Endothelial cell of umbilical vein (primary cell): ENCODE measurements around the gene SMOC2. TPM values are rescaled to one million over a fixed set of nuclear protein-coding genes. Genes with fewer than 3 reads are reported as not detected.

Source experiments
- BruUV-seq: library from RNA; stranded (reverse); fragments of 400-500 nt; replicated peaks from 2 replicates; lab custom pipeline; 2021; lab: Mats Ljungman, UMichigan
- CTCF ChIA-PET: fragments of 300-600, 350-600 bp; sonication (Branson Sonifier 250); formaldehyde crosslinking; loops from one replicate; lab custom pipeline; 2021; ENCODE audit warnings: antibody characterized with exemption, inconsistent platforms; lab: Charles Lee
- POLR2A ChIA-PET: fragments of 300-600, 350-600 bp; sonication (Branson Sonifier 250); formaldehyde crosslinking; loops from one replicate; lab custom pipeline; 2021; ENCODE audit warnings: antibody characterized with exemption, inconsistent platforms; lab: Charles Lee
- DNase-seq: peaks from one replicate; pipeline ENCODE4 v3.0.0-alpha.2; 2011; ENCODE audit warnings: low read depth, low spot score
- FAIRE-seq: peaks from 2 replicates; lab custom pipeline; 2011; peaks lifted over from hg19 to GRCh38; lab: Jason Lieb, UNC
- H2AFZ ChIP-seq: 2 replicates; pipeline ENCODE4 v1.6.0; 2012; ENCODE audit warnings: low read depth, low read length, control low read depth, inconsistent platforms
- H3K27ac ChIP-seq: 2 replicates; pipeline ENCODE4 v1.5.1; 2011; ENCODE audit warnings: low read depth, mild to moderate bottlenecking, control low read depth, low read length, moderate library complexity; ENCODE audit not compliant: insufficient read depth
- H3K27me3 ChIP-seq, 2 experiments: 2 replicates each; pipeline versions ENCODE4 v1.6.0 to v1.6.1; 2011; ENCODE audit warnings: low read length in 2 of 2, mixed read lengths in 1 of 2; ENCODE audit not compliant: control insufficient read depth in 2 of 2, insufficient read depth in 2 of 2
- H3K36me3 ChIP-seq, 2 experiments: 2 replicates in 1 of 2; 3 replicates in 1 of 2; pipeline ENCODE4 v1.5.1; 2011; ENCODE audit warnings: low read length in 2 of 2, mild to moderate bottlenecking in 1 of 2, moderate library complexity in 1 of 2; ENCODE audit not compliant: control insufficient read depth in 2 of 2, insufficient read depth in 2 of 2; ENCODE audit errors: extremely low read depth in 1 of 2
- H3K4me1 ChIP-seq: 3 replicates; pipeline ENCODE4 v1.5.1; 2011; ENCODE audit warnings: mild to moderate bottlenecking, low read length; ENCODE audit not compliant: control insufficient read depth, insufficient read depth; ENCODE audit errors: extremely low read depth
- H3K4me2 ChIP-seq: 2 replicates; pipeline ENCODE4 v1.6.1; 2011; ENCODE audit warnings: low read length, control low read depth, mixed read lengths; ENCODE audit not compliant: insufficient read depth
- H3K4me3 ChIP-seq, 3 experiments: fragments of 200-600 bp in 1 of 3; sonication (generic), shearing (Covaris generic) in 1 of 3; replicated peaks in 1 of 3; 2 replicates each; pipeline ENCODE4 v1.5.1; 2011 to 2016; ENCODE audit warnings: control low read depth in 3 of 3, low read length in 3 of 3, mild to moderate bottlenecking in 2 of 3, inconsistent platforms in 1 of 3, low read depth in 1 of 3, moderate library complexity in 1 of 3; ENCODE audit not compliant: insufficient read depth in 1 of 3
- H3K79me2 ChIP-seq: 2 replicates; pipeline ENCODE4 v1.6.0; 2012; ENCODE audit warnings: low read length, inconsistent platforms; ENCODE audit not compliant: control insufficient read depth, insufficient read depth
- H3K9ac ChIP-seq: replicated peaks from 2 replicates; pipeline ENCODE3; 2011; ENCODE audit warnings: low read length, control low read depth; ENCODE audit not compliant: insufficient read depth; ENCODE audit errors: extremely low read depth
- H3K9me1 ChIP-seq: replicated peaks from 3 replicates; pipeline ENCODE4 v1.6.0; 2011; ENCODE audit warnings: mild to moderate bottlenecking, low read length; ENCODE audit not compliant: control insufficient read depth, insufficient read depth; ENCODE audit errors: extremely low read depth
- H3K9me3 ChIP-seq: replicated peaks from 2 replicates; pipeline ENCODE4 v1.5.1; 2012; ENCODE audit warnings: low read length, inconsistent platforms; ENCODE audit not compliant: control insufficient read depth, insufficient read depth
- H4K20me1 ChIP-seq: replicated peaks from 2 replicates; pipeline ENCODE3; 2011; ENCODE audit warnings: mild to moderate bottlenecking, low read length; ENCODE audit not compliant: control insufficient read depth, insufficient read depth; ENCODE audit errors: extremely low read depth
- CTCF ChIP-seq, 2 donors: IDR thresholded peaks; 1 replicate in 1 of 2; 2 replicates in 1 of 2; pipeline ENCODE4 v1.5.1; 2011; ENCODE audit warnings: low read length in 2 of 2, mild to moderate bottlenecking in 2 of 2, moderate library complexity in 2 of 2, control low read depth in 1 of 2, inconsistent platforms in 1 of 2, low read depth in 1 of 2; ENCODE audit not compliant: insufficient read depth in 1 of 2; ENCODE audit errors: extremely low read depth in 1 of 2
- EZH2 ChIP-seq: IDR thresholded peaks from 2 replicates; pipeline ENCODE4 v1.6.1; 2012; ENCODE audit warnings: borderline replicate concordance, low read depth, mild to moderate bottlenecking, moderate library complexity, low read length, inconsistent platforms; ENCODE audit not compliant: severe bottlenecking
- FOS ChIP-seq: IDR thresholded peaks from 2 replicates; pipeline ENCODE4 v1.6.1; 2011; ENCODE audit warnings: mild to moderate bottlenecking, low read length, moderate library complexity, borderline replicate concordance; ENCODE audit not compliant: insufficient read depth
- GATA2 ChIP-seq: IDR thresholded peaks from 2 replicates; pipeline ENCODE4 v1.7.0; 2011; ENCODE audit warnings: low read depth, mild to moderate bottlenecking, moderate library complexity, mixed read lengths, low read length; ENCODE audit not compliant: insufficient read length, insufficient read depth
- JUN ChIP-seq: IDR thresholded peaks from 2 replicates; pipeline ENCODE4 v1.6.1; 2011; ENCODE audit warnings: borderline replicate concordance, low read depth; ENCODE audit not compliant: insufficient read length, insufficient read depth
- MAX ChIP-seq: IDR thresholded peaks from 2 replicates; pipeline ENCODE4 v1.6.1; 2011; ENCODE audit not compliant: insufficient read depth, insufficient read length
- MYC ChIP-seq: IDR thresholded peaks from one replicate; pipeline ENCODE4 v1.6.1; 2011; ENCODE audit warnings: mild to moderate bottlenecking, low read depth, low read length
- POLR2A ChIP-seq: IDR thresholded peaks from 2 replicates; pipeline ENCODE4 v1.6.1; 2012; ENCODE audit warnings: low read depth, mild to moderate bottlenecking, control low read depth, low read length
- POLR2AphosphoS5 ChIP-seq: IDR thresholded peaks from 2 replicates; pipeline ENCODE4 v1.6.1; 2012; ENCODE audit warnings: low read depth, mild to moderate bottlenecking, control low read depth, low read length, moderate library complexity; ENCODE audit not compliant: insufficient read depth
- dilution Hi-C: fragments of 300-500 bp; cut with MboI; formaldehyde crosslinking; loops from one replicate; pipeline ENCODE4 v1.15.0; 2019; ENCODE audit warnings: low sequenced_read_pairs; ENCODE audit not compliant: extremely low pct_ligation_motif_present
- intact Hi-C: fragments of 100-400 bp; cut with micrococcal nuclease; formaldehyde crosslinking; loops from one replicate; pipeline ENCODE4 v1.10.0; 2022
- polyA plus RNA-seq, 4 experiments: library from polyadenylated mRNA; depleted of rRNA in 3 of 4; stranded (reverse) in 3 of 4; unstranded in 1 of 4; fragments of >200 nt; gene quantifications; 2 replicates each; pipeline versions ENCODE4 v1.2.1 to v1.2.3, GENCODE V29; 2011 to 2012; ENCODE audit warnings: missing spikeins in 1 of 4
- total RNA-seq: library from RNA; stranded (reverse); gene quantifications from 2 replicates; pipeline ENCODE4 v1.2.3, GENCODE V29; 2021

SMOC2 gene
- total and polyA plus RNA-seq, 2 donors (not counting 3 experiments of a cell fraction or from before 2014, with no cell fraction given), result not detected

GRCh38 chr6:168583821-168584220 is 142.8 kb downstream of the SMOC2 start:
- Histone ChIP-seq H4K20me1 (no peaks in the 10 kb centered on the region), H3K79me2 (no peaks in the 10 kb centered on the region), H3K9me1 (no peaks in the 10 kb centered on the region), H3K4me2 (no peak overlapping the region), H3K36me3 (no peaks in the 10 kb centered on the region), H3K9ac (no peak overlapping the region), H2AFZ (no peak overlapping the region), H3K27me3 (no peaks in the 10 kb centered on the region), H3K4me1 (no peaks in the 10 kb centered on the region), H3K27ac (no peak overlapping the region), H3K9me3 (peaks cover 2% of the 10 kb centered on the region), H3K4me3 (no peak overlapping the region)
- POLR2A ChIA-PET, result no interaction called here
- DNase-seq (no peak), FAIRE-seq (no peak)
- dilution Hi-C loops (no loop called here), intact Hi-C loops (no loop called here)
- CTCF ChIA-PET, result no interaction called here
- no TSS peak for BruUV-seq
- no peak for TF ChIP-seq FOS
- TF ChIP-seq POLR2A, result no peak
- TF ChIP-seq JUN, result no peak
- no peak for TF ChIP-seq POLR2AphosphoS5
- no peak for TF ChIP-seq GATA2
- no peak for TF ChIP-seq MYC
- TF ChIP-seq CTCF (IDR thresholded peaks at IDR 0.05; ENCODE audit: extremely low read depth in 1 of 2, insufficient read depth in 1 of 2, low read depth in 1 of 2, low read length in 2 of 2), result no peak
- TF ChIP-seq MAX, result no peak
- TF ChIP-seq EZH2, result no peak
